ENCODE measurements around the gene ITFG2.

Gene ITFG2

GRCh38 chr12:2832550-2833127 is 20.2 kb downstream of the ITFG2 start:
- DNase-seq (ENCODE audit: low read depth): no peak

- no peak for DNase-seq (ENCODE audit: low read depth)
These were observed 20.9 kb downstream of the ITFG2 start for GRCh38 chr12:2833327-2833726.

- no peak for DNase-seq (ENCODE audit: low read depth)
These were observed 21.3 kb downstream of the ITFG2 start for GRCh38 chr12:2833810-2834209.

GRCh38 chr12:2834581-2835491 is 22.4 kb downstream of the ITFG2 start, which contains the start of gene NRIP2:
Gene NRIP2 (minus strand): TSS chr12:2835035. CDS start chr12:2834983, 52 bp downstream.
- DNase-seq (ENCODE audit: low read depth): no peak

- no peak for DNase-seq (ENCODE audit: low read depth)
These were observed 23.4 kb downstream of the ITFG2 start for GRCh38 chr12:2835691-2836403.

- DNase-seq (ENCODE audit: low read depth): no peak
These were observed 24.1 kb downstream of the ITFG2 start for GRCh38 chr12:2836574-2836973.

- no peak for DNase-seq (ENCODE audit: low read depth)
These were observed 28.7 kb downstream of the ITFG2 start for GRCh38 chr12:2841056-2841650.

GRCh38 chr12:2842948-2843347 is 30.5 kb downstream of the ITFG2 start:
- no peak for DNase-seq (ENCODE audit: low read depth)

- DNase-seq (ENCODE audit: low read depth): no peak
These were observed 32.3 kb downstream of the ITFG2 start for GRCh38 chr12:2844786-2845185.

- peak; percentile 13 for DNase-seq (ENCODE audit: low read depth)
These were observed 32.8 kb downstream of the ITFG2 start for GRCh38 chr12:2845280-2845679.

- no peak for DNase-seq (ENCODE audit: low read depth)
These were observed 39.5 kb downstream of the ITFG2 start for GRCh38 chr12:2851931-2852330.

- DNase-seq (ENCODE audit: low read depth): no peak
These were observed 41.2 kb downstream of the ITFG2 start for GRCh38 chr12:2853626-2854025.

- DNase-seq (ENCODE audit: low read depth): no peak
These were observed 42.4 kb downstream of the ITFG2 start for GRCh38 chr12:2854669-2855453.

- DNase-seq (ENCODE audit: low read depth): no peak
These were observed 43.1 kb downstream of the ITFG2 start for GRCh38 chr12:2855546-2855945.

- no peak for DNase-seq (ENCODE audit: low read depth)
These were observed 43.6 kb downstream of the ITFG2 start for GRCh38 chr12:2856051-2856450.

GRCh38 chr12:2857021-2857431 is 44.6 kb downstream of the ITFG2 start, which contains the start of gene TEX52:
Gene TEX52 (minus strand): TSS chr12:2857039. CDS start chr12:2857026, 13 bp downstream.
- no peak for DNase-seq (ENCODE audit: low read depth)

- DNase-seq (ENCODE audit: low read depth): no peak
These were observed 45.1 kb downstream of the ITFG2 start for GRCh38 chr12:2857576-2857975.

- DNase-seq (ENCODE audit: low read depth): no peak
These were observed 45.9 kb downstream of the ITFG2 start for GRCh38 chr12:2858334-2858733.

GRCh38 chr12:2858944-2859421 is 46.5 kb downstream of the ITFG2 start:
- DNase-seq (ENCODE audit: low read depth): no peak

- no peak for DNase-seq (ENCODE audit: low read depth)
These were observed 47.7 kb downstream of the ITFG2 start for GRCh38 chr12:2860170-2860569.

GRCh38 chr12:2862876-2863275 is 50.4 kb downstream of the ITFG2 start:
- no peak for DNase-seq (ENCODE audit: low read depth)

Measured in stromal cell of bone marrow (primary cell).